GM18505 (cell line): ENCODE results near the gene MINAR2.

Source experiments
- ATAC-seq: cut with Tn5 transposase; IDR thresholded peaks from one replicate; pipeline ENCODE4 v1.9.1; 2021; ENCODE audit not compliant: unreplicated experiment
- POLR2A ChIP-seq: IDR thresholded peaks from 4 replicates; pipeline ENCODE4 v1.6.1; 2011; ENCODE audit warnings: borderline replicate concordance; ENCODE audit not compliant: insufficient read depth, insufficient read length; ENCODE audit errors: extremely low read depth

The MINAR2 gene

GRCh38 chr5:129748913-129749880 is 1.3 kb downstream of the MINAR2 start:
- no peak for TF ChIP-seq POLR2A
- no peak for ATAC-seq

- TF ChIP-seq POLR2A = no peak
These were observed 12.9 kb downstream of the MINAR2 start for GRCh38 chr5:129760636-129761325.

GRCh38 chr5:129763651-129764050 is 15.8 kb downstream of the MINAR2 start:
- ATAC-seq = no peak

More at GRCh38 chr5:129760636-129761325, 12.9 kb downstream of the MINAR2 start:
- ATAC-seq = no peak

GRCh38 chr5:129766798-129767197 is 18.9 kb downstream of the MINAR2 start:
- no peak for ATAC-seq
- TF ChIP-seq POLR2A = no peak

More at GRCh38 chr5:129763651-129764050, 15.8 kb downstream of the MINAR2 start:
- TF ChIP-seq POLR2A = no peak

GRCh38 chr5:129767927-129768380 is 20.1 kb downstream of the MINAR2 start:
- ATAC-seq = peak; percentile 91

GRCh38 chr5:129768735-129769134 is 20.8 kb downstream of the MINAR2 start:
- no peak for TF ChIP-seq POLR2A
- ATAC-seq = no peak

More at GRCh38 chr5:129767927-129768380, 20.1 kb downstream of the MINAR2 start:
- TF ChIP-seq POLR2A = no peak

- TF ChIP-seq POLR2A = no peak
- no peak for ATAC-seq
These were observed 22.3 kb downstream of the MINAR2 start for GRCh38 chr5:129770024-129770820.

GRCh38 chr5:129771058-129771838 is 23.4 kb downstream of the MINAR2 start:
- no peak for TF ChIP-seq POLR2A
- ATAC-seq = peak; percentile 65

GRCh38 chr5:129773376-129773775 is 25.5 kb downstream of the MINAR2 start:
- ATAC-seq = no peak
- TF ChIP-seq POLR2A = no peak

- no peak for ATAC-seq
These were observed 33.7 kb downstream of the MINAR2 start for GRCh38 chr5:129781594-129781993.

GRCh38 chr5:129803403-129803802 is 55.5 kb downstream of the MINAR2 start:
- TF ChIP-seq POLR2A = no peak
- no peak for ATAC-seq

More at GRCh38 chr5:129781594-129781993, 33.7 kb downstream of the MINAR2 start:
- no peak for TF ChIP-seq POLR2A

- no peak for TF ChIP-seq POLR2A
- ATAC-seq = no peak
These were observed 56.8 kb downstream of the MINAR2 start for GRCh38 chr5:129804705-129805104.
